ENCODE data around the gene KRTAP6-3. TPM values are rescaled to one million over a fixed set of nuclear protein-coding genes. Genes with fewer than 3 reads are reported as not detected.

Gene KRTAP6-3
- total and polyA plus RNA-seq, 9 of the 15 experiments (the other 6 are each of a cell fraction or from before 2014, with no cell fraction given), result 0.23 TPM; not detected in 8

DNA sequence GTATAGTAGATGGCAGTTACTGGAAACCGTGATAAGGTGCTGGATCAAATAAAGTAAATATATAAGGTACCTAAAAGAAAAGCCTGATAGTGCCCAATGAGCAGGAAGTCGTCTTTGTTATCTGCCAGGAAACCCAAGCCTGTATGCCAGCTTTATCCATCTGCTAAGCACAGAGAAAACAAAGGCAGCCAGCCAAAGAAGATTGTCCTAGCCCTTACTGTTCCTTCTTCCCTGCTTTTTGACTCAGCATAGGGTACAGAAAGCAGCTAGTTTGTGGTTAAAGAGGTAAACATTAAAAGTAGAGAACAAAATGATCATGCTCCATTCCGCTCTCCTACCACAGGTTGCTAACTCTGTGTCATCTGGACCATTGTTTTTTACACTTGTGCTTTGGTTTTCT is 12.1 kb upstream of the KRTAP6-3 start (continued):
- TF ChIP-seq, protein P1, sequence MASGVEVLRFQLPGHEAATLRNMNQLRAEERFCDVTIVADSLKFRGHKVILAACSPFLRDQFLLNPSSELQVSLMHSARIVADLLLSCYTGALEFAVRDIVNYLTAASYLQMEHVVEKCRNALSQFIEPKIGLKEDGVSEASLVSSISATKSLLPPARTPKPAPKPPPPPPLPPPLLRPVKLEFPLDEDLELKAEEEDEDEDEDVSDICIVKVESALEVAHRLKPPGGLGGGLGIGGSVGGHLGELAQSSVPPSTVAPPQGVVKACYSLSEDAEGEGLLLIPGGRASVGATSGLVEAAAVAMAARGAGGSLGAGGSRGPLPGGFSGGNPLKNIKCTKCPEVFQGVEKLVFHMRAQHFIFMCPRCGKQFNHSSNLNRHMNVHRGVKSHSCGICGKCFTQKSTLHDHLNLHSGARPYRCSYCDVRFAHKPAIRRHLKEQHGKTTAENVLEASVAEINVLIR (CRISPR knock-in tag; IDR thresholded peaks at IDR 0.05), result no peak
- no peak for TF ChIP-seq TGIF2 (CRISPR knock-in tag; IDR thresholded peaks at IDR 0.05)

DNA sequence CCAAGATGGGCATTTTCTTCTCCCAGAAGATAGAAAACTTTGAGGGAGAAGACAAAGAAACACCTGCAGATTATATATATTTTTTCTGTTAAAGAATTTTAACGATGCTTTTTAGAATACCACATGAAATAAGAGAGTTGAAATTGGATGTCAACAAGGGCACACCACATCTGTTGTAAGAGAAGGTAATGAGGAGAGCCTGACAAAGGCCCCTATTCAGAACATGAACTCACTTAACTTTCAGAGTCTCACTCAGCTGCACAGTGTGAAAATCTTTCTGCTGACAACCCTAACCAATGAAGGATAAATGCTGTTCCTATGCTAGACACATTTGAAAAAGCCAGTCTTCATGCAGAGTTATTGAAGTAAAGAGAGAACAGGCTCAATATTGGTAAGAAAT is 9.4 kb upstream of the KRTAP6-3 start:
- 0% methylated on average over 1 of the region's 1 CpG for WGBS (ENCODE audit: insufficient coverage, low coverage, missing lambda C conversion rate)
- Histone ChIP-seq H3K4me3 (no peak overlapping the region), H3K9me1 (ENCODE audit: control insufficient read depth, insufficient read depth, low read length) (no peaks in the 10 kb centered on the region), H3K27ac (ENCODE audit: extremely low read depth, low read depth, low read length) (no peak overlapping the region), H3K9ac (ENCODE audit: insufficient read depth in 1 of 2, low read depth in 2 of 2, low read length in 2 of 2) (no peak overlapping the region), H3K9me3 (replicated peaks; ENCODE audit: control insufficient read depth, insufficient read depth, low read depth, low read length) (peaks cover 1% of the 10 kb centered on the region), H3K36me3 (ENCODE audit: control insufficient read depth, insufficient read depth, low read length) (no peaks in the 10 kb centered on the region), H3K4me1 (replicated peaks in 1 of 2; ENCODE audit: control insufficient read depth in 2 of 2, insufficient read depth in 2 of 2, low read length in 2 of 2) (no peaks in the 10 kb centered on the region), H3K4me2 (ENCODE audit: insufficient read depth, low read length) (no peak overlapping the region), H3K27me3 (ENCODE audit: control insufficient read depth in 2 of 2, insufficient read depth in 2 of 2, low read length in 2 of 2) (no peaks in the 10 kb centered on the region), H2AFZ (ENCODE audit: low read depth, low read length) (no peak overlapping the region), H3K79me2 (ENCODE audit: control insufficient read depth, insufficient read depth, low read length) (no peaks in the 10 kb centered on the region), H4K20me1 (replicated peaks; ENCODE audit: control insufficient read depth, insufficient read depth, low read length) (no peaks in the 10 kb centered on the region)
- intact Hi-C loops (cut with micrococcal nuclease), result no loop called here
- ChIA-PET CTCF (ENCODE audit: low intra/inter-chr PET ratio) (no interaction called here), POLR2A (no interaction called here)
- FAIRE-seq (no peak), ATAC-seq (no peak), DNase-seq (ENCODE audit: extremely low read depth in 1 of 4, low spot score in 3 of 4) (no peak)
- in situ Hi-C loops (cut with MboI), result no loop called here
- BruUV-seq (replicated peaks), result no TSS peak
- TF ChIP-seq PRMT5 (CRISPR knock-in tag; IDR thresholded peaks at IDR 0.05) (no peak), RBM25 (IDR thresholded peaks at IDR 0.05; ENCODE audit: low read depth, low read length, severe bottlenecking) (no peak), SNRNP70 (optimal IDR thresholded peaks at IDR 0.05; ENCODE audit: low read depth, low read length) (no peak), TBL1XR1 (IDR thresholded peaks at IDR 0.05; ENCODE audit: low read length in 2 of 2) (no peak), ZBTB8A (IDR thresholded peaks at IDR 0.05; ENCODE audit: partially characterized antibody) (no peak), NELFE (IDR thresholded peaks at IDR 0.05; ENCODE audit: insufficient read depth, insufficient read length) (no peak), CSDE1 (IDR thresholded peaks at IDR 0.05) (no peak), ETV6 (IDR thresholded peaks at IDR 0.05; ENCODE audit: borderline replicate concordance in 1 of 2, low read depth in 2 of 2, low read length in 1 of 2) (no peak), ETV6 (CRISPR knock-in tag; IDR thresholded peaks at IDR 0.05; ENCODE audit: borderline replicate concordance) (no peak), PPARD (CRISPR knock-in tag; IDR thresholded peaks at IDR 0.05) (no peak), ZNF76 (CRISPR knock-in tag; IDR thresholded peaks at IDR 0.05; ENCODE audit: borderline replicate concordance) (no peak)
- TF ChIP-seq, protein P2, sequence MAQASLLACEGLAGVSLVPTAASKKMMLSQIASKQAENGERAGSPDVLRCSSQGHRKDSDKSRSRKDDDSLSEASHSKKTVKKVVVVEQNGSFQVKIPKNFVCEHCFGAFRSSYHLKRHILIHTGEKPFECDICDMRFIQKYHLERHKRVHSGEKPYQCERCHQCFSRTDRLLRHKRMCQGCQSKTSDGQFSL (CRISPR knock-in tag; IDR thresholded peaks at IDR 0.05), result no peak
- TF ChIP-seq, protein P2 (tag; IDR thresholded peaks at IDR 0.05), result no peak
- TF ChIP-seq, protein P3, sequence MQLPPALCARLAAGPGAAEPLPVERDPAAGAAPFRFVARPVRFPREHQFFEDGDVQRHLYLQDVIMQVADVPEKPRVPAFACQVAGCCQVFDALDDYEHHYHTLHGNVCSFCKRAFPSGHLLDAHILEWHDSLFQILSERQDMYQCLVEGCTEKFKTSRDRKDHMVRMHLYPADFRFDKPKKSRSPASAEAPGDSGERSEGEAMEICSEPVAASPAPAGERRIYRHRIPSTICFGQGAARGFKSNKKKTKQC (CRISPR knock-in tag; IDR thresholded peaks at IDR 0.05), result no peak
